Endothelial cell of umbilical vein (primary cell): ENCODE data around the gene NRG3. TPM values are rescaled to one million over a fixed set of nuclear protein-coding genes. Genes with fewer than 3 reads are reported as not detected.

ENCODE experiments used
- BruUV-seq: library from RNA; stranded (reverse); fragments of 400-500 nt; replicated peaks from 2 replicates; lab custom pipeline; 2021; lab: Mats Ljungman, UMichigan
- CTCF ChIA-PET: fragments of 300-600, 350-600 bp; sonication (Branson Sonifier 250); formaldehyde crosslinking; loops from one replicate; lab custom pipeline; 2021; ENCODE audit warnings: antibody characterized with exemption, inconsistent platforms; lab: Charles Lee
- POLR2A ChIA-PET: fragments of 300-600, 350-600 bp; sonication (Branson Sonifier 250); formaldehyde crosslinking; loops from one replicate; lab custom pipeline; 2021; ENCODE audit warnings: antibody characterized with exemption, inconsistent platforms; lab: Charles Lee
- DNase-seq: peaks from one replicate; pipeline ENCODE4 v3.0.0-alpha.2; 2011; ENCODE audit warnings: low read depth, low spot score
- FAIRE-seq: peaks from 2 replicates; lab custom pipeline; 2011; peaks lifted over from hg19 to GRCh38; lab: Jason Lieb, UNC
- H2AFZ ChIP-seq: 2 replicates; pipeline ENCODE4 v1.6.0; 2012; ENCODE audit warnings: low read depth, low read length, control low read depth, inconsistent platforms
- H3K27ac ChIP-seq: 2 replicates; pipeline ENCODE4 v1.5.1; 2011; ENCODE audit warnings: low read depth, mild to moderate bottlenecking, control low read depth, low read length, moderate library complexity; ENCODE audit not compliant: insufficient read depth
- H3K27me3 ChIP-seq, 2 experiments: 2 replicates each; pipeline versions ENCODE4 v1.6.0 to v1.6.1; 2011; ENCODE audit warnings: low read length in 2 of 2, mixed read lengths in 1 of 2; ENCODE audit not compliant: control insufficient read depth in 2 of 2, insufficient read depth in 2 of 2
- H3K36me3 ChIP-seq, 2 experiments: 2 replicates in 1 of 2; 3 replicates in 1 of 2; pipeline ENCODE4 v1.5.1; 2011; ENCODE audit warnings: low read length in 2 of 2, mild to moderate bottlenecking in 1 of 2, moderate library complexity in 1 of 2; ENCODE audit not compliant: control insufficient read depth in 2 of 2, insufficient read depth in 2 of 2; ENCODE audit errors: extremely low read depth in 1 of 2
- H3K4me1 ChIP-seq: 3 replicates; pipeline ENCODE4 v1.5.1; 2011; ENCODE audit warnings: mild to moderate bottlenecking, low read length; ENCODE audit not compliant: control insufficient read depth, insufficient read depth; ENCODE audit errors: extremely low read depth
- H3K4me2 ChIP-seq: 2 replicates; pipeline ENCODE4 v1.6.1; 2011; ENCODE audit warnings: low read length, control low read depth, mixed read lengths; ENCODE audit not compliant: insufficient read depth
- H3K4me3 ChIP-seq, 3 experiments: fragments of 200-600 bp in 1 of 3; sonication (generic), shearing (Covaris generic) in 1 of 3; replicated peaks in 1 of 3; 2 replicates each; pipeline ENCODE4 v1.5.1; 2011 to 2016; ENCODE audit warnings: control low read depth in 3 of 3, low read length in 3 of 3, mild to moderate bottlenecking in 2 of 3, inconsistent platforms in 1 of 3, low read depth in 1 of 3, moderate library complexity in 1 of 3; ENCODE audit not compliant: insufficient read depth in 1 of 3
- H3K79me2 ChIP-seq: 2 replicates; pipeline ENCODE4 v1.6.0; 2012; ENCODE audit warnings: low read length, inconsistent platforms; ENCODE audit not compliant: control insufficient read depth, insufficient read depth
- H3K9ac ChIP-seq: replicated peaks from 2 replicates; pipeline ENCODE3; 2011; ENCODE audit warnings: low read length, control low read depth; ENCODE audit not compliant: insufficient read depth; ENCODE audit errors: extremely low read depth
- H3K9me1 ChIP-seq: replicated peaks from 3 replicates; pipeline ENCODE4 v1.6.0; 2011; ENCODE audit warnings: mild to moderate bottlenecking, low read length; ENCODE audit not compliant: control insufficient read depth, insufficient read depth; ENCODE audit errors: extremely low read depth
- H3K9me3 ChIP-seq: replicated peaks from 2 replicates; pipeline ENCODE4 v1.5.1; 2012; ENCODE audit warnings: low read length, inconsistent platforms; ENCODE audit not compliant: control insufficient read depth, insufficient read depth
- H4K20me1 ChIP-seq: replicated peaks from 2 replicates; pipeline ENCODE3; 2011; ENCODE audit warnings: mild to moderate bottlenecking, low read length; ENCODE audit not compliant: control insufficient read depth, insufficient read depth; ENCODE audit errors: extremely low read depth
- CTCF ChIP-seq, 2 donors: IDR thresholded peaks; 1 replicate in 1 of 2; 2 replicates in 1 of 2; pipeline ENCODE4 v1.5.1; 2011; ENCODE audit warnings: low read length in 2 of 2, mild to moderate bottlenecking in 2 of 2, moderate library complexity in 2 of 2, control low read depth in 1 of 2, inconsistent platforms in 1 of 2, low read depth in 1 of 2; ENCODE audit not compliant: insufficient read depth in 1 of 2; ENCODE audit errors: extremely low read depth in 1 of 2
- EZH2 ChIP-seq: IDR thresholded peaks from 2 replicates; pipeline ENCODE4 v1.6.1; 2012; ENCODE audit warnings: borderline replicate concordance, low read depth, mild to moderate bottlenecking, moderate library complexity, low read length, inconsistent platforms; ENCODE audit not compliant: severe bottlenecking
- FOS ChIP-seq: IDR thresholded peaks from 2 replicates; pipeline ENCODE4 v1.6.1; 2011; ENCODE audit warnings: mild to moderate bottlenecking, low read length, moderate library complexity, borderline replicate concordance; ENCODE audit not compliant: insufficient read depth
- GATA2 ChIP-seq: IDR thresholded peaks from 2 replicates; pipeline ENCODE4 v1.7.0; 2011; ENCODE audit warnings: low read depth, mild to moderate bottlenecking, moderate library complexity, mixed read lengths, low read length; ENCODE audit not compliant: insufficient read length, insufficient read depth
- JUN ChIP-seq: IDR thresholded peaks from 2 replicates; pipeline ENCODE4 v1.6.1; 2011; ENCODE audit warnings: borderline replicate concordance, low read depth; ENCODE audit not compliant: insufficient read length, insufficient read depth
- MAX ChIP-seq: IDR thresholded peaks from 2 replicates; pipeline ENCODE4 v1.6.1; 2011; ENCODE audit not compliant: insufficient read depth, insufficient read length
- MYC ChIP-seq: IDR thresholded peaks from one replicate; pipeline ENCODE4 v1.6.1; 2011; ENCODE audit warnings: mild to moderate bottlenecking, low read depth, low read length
- POLR2A ChIP-seq: IDR thresholded peaks from 2 replicates; pipeline ENCODE4 v1.6.1; 2012; ENCODE audit warnings: low read depth, mild to moderate bottlenecking, control low read depth, low read length
- POLR2AphosphoS5 ChIP-seq: IDR thresholded peaks from 2 replicates; pipeline ENCODE4 v1.6.1; 2012; ENCODE audit warnings: low read depth, mild to moderate bottlenecking, control low read depth, low read length, moderate library complexity; ENCODE audit not compliant: insufficient read depth
- dilution Hi-C: fragments of 300-500 bp; cut with MboI; formaldehyde crosslinking; loops from one replicate; pipeline ENCODE4 v1.15.0; 2019; ENCODE audit warnings: low sequenced_read_pairs; ENCODE audit not compliant: extremely low pct_ligation_motif_present
- intact Hi-C: fragments of 100-400 bp; cut with micrococcal nuclease; formaldehyde crosslinking; loops from one replicate; pipeline ENCODE4 v1.10.0; 2022
- polyA plus RNA-seq, 4 experiments: library from polyadenylated mRNA; depleted of rRNA in 3 of 4; stranded (reverse) in 3 of 4; unstranded in 1 of 4; fragments of >200 nt; gene quantifications; 2 replicates each; pipeline versions ENCODE4 v1.2.1 to v1.2.3, GENCODE V29; 2011 to 2012; ENCODE audit warnings: missing spikeins in 1 of 4
- total RNA-seq: library from RNA; stranded (reverse); gene quantifications from 2 replicates; pipeline ENCODE4 v1.2.3, GENCODE V29; 2021

The NRG3 gene
- total and polyA plus RNA-seq, 2 donors (not counting 3 experiments of a cell fraction or from before 2014, with no cell fraction given), result 1.9 to 3.9 TPM

GRCh38 chr10:82390866-82391658 lies 516.1 kb downstream of the NRG3 start:
- BruUV-seq, result no TSS peak
- Histone ChIP-seq H3K9ac (no peak overlapping the region), H3K4me2 (no peak overlapping the region), H3K36me3 (no peaks in the 10 kb centered on the region), H3K27me3 (no peaks in the 10 kb centered on the region), H3K4me1 (peaks cover 4% of the 10 kb centered on the region), H3K27ac (no peak overlapping the region), H3K9me3 (no peaks in the 10 kb centered on the region), H4K20me1 (no peaks in the 10 kb centered on the region), H3K9me1 (no peaks in the 10 kb centered on the region), H2AFZ (no peak overlapping the region), H3K79me2 (no peaks in the 10 kb centered on the region), H3K4me3 (no peak overlapping the region)
- POLR2A ChIA-PET, result no interaction called here
- intact Hi-C loops (no loop called here), dilution Hi-C loops (no loop called here)
- no peak for FAIRE-seq
- TF ChIP-seq GATA2, result no peak
- no peak for TF ChIP-seq POLR2A
- TF ChIP-seq POLR2AphosphoS5, result no peak
- TF ChIP-seq EZH2, result no peak
- no peak for TF ChIP-seq MYC
- TF ChIP-seq MAX, result no peak
- no peak for TF ChIP-seq CTCF (IDR thresholded peaks at IDR 0.05; ENCODE audit: extremely low read depth in 1 of 2, insufficient read depth in 1 of 2, low read depth in 1 of 2, low read length in 2 of 2)
- no peak for TF ChIP-seq FOS
- TF ChIP-seq JUN, result no peak
- CTCF ChIA-PET, result no interaction called here
- peak; percentile 7 for DNase-seq
